ENCODE measurements around the gene CDK17.

GRCh38 chr12:96447256-96447655 is 47.0 kb upstream of the CDK17 start:
- no peak for TF ChIP-seq EP300 (IDR thresholded peaks at IDR 0.05; ENCODE audit: borderline replicate concordance)
- TF ChIP-seq EGR1 (IDR thresholded peaks at IDR 0.05), result no peak
- TF ChIP-seq MAX (IDR thresholded peaks at IDR 0.05), result no peak
- no peak for TF ChIP-seq REST (IDR thresholded peaks at IDR 0.05; ENCODE audit: low read depth)
